Measurements from ENCODE around the gene UBE2M.
"Not testable (repeated sequence)": the region's sequence is repeated elsewhere in the genome, so short reads cannot be mapped to it uniquely, and the experiment has no call there.

The UBE2M gene

GRCh38 chr19:58545286-58546018 is 13.0 kb downstream of the UBE2M start:
- no peak for DNase-seq (ENCODE audit: low read depth, low spot score)

GRCh38 chr19:58544591-58545285 is 13.7 kb downstream of the UBE2M start:
- H3K4me3 ChIP-seq (ENCODE audit: low read length), result peak overlapping the region; percentile 87
- DNase-seq (ENCODE audit: low read depth, low spot score), result no peak

More at GRCh38 chr19:58545286-58546018, 13.0 kb downstream of the UBE2M start:
- H3K4me3 ChIP-seq (ENCODE audit: low read length), result peak overlapping the region; percentile 87

GRCh38 chr19:58543826-58544590 is 14.4 kb downstream of the UBE2M start, which contains the start of gene TRIM28:
Gene TRIM28 (plus strand): TSS chr19:58544064. CDS start chr19:58544758, 694 bp downstream.
- H3K4me3 ChIP-seq (ENCODE audit: low read length), result peak within 1 kb of the TSS; percentile 87
- DNase-seq (ENCODE audit: low read depth, low spot score), result peak; percentile 98

DNA sequence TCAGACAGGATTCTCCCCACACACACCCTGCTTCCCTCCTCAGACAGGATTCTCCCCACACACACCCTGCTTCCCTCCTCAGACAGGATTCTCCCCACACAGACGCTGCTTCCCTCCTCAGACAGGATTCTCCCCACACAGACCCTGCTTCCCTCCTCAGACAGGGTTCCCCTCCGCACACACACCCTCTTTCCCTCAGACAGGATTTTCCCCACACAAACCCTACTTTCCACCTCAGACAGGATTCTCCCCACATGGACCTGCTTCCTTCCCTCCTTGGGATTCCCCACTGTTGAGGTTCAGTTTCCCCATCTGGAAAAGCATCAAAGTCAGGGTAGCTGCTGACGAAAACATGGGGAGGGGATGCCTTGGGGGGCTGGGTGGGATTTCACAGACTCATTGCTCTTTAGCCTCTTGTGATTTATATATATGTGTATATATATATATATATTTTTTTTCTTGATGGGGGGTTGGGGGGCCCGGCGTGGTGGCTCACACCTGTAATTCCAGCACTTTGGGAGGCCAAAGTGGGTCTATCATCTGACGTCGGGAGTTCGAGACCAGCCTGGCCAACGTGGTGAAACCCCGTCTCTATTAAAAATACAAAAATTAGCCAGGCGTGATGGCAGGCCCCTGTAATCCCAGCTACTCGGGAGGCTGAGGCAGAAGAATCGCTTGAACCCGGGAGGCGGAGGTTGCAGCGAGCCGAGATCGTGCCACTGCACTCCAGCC is 15.6 kb downstream of the UBE2M start:
- not testable (repeated sequence) for DNase-seq (ENCODE audit: low read depth, low spot score); H3K4me3 ChIP-seq (ENCODE audit: low read length)

DNA sequence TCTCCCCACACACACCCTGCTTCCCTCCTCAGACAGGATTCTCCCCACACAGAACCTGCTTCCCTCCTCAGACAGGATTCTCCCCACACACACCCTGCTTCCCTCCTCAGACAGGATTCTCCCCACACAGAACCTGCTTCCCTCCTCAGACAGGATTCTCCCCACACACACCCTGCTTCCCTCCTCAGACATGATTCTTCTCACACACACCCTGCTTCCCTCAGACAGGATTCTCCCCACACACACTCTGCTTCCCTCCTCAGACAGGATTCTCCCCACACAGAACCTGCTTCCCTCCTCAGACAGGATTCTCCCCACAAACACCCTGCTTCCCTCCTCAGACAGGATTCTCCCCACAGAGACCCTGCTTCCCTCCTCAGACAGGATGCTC is 19.2 kb downstream of the UBE2M start:
- H3K4me3 ChIP-seq (ENCODE audit: low read length); DNase-seq (ENCODE audit: low read depth, low spot score): not testable (repeated sequence)

- peak; percentile 57 for DNase-seq (ENCODE audit: low read depth, low spot score)
- peak overlapping the region; percentile 61 for H3K4me3 ChIP-seq (ENCODE audit: low read length)
Observed at GRCh38 chr19:58538257-58539168, 19.9 kb downstream of the UBE2M start.

DNA sequence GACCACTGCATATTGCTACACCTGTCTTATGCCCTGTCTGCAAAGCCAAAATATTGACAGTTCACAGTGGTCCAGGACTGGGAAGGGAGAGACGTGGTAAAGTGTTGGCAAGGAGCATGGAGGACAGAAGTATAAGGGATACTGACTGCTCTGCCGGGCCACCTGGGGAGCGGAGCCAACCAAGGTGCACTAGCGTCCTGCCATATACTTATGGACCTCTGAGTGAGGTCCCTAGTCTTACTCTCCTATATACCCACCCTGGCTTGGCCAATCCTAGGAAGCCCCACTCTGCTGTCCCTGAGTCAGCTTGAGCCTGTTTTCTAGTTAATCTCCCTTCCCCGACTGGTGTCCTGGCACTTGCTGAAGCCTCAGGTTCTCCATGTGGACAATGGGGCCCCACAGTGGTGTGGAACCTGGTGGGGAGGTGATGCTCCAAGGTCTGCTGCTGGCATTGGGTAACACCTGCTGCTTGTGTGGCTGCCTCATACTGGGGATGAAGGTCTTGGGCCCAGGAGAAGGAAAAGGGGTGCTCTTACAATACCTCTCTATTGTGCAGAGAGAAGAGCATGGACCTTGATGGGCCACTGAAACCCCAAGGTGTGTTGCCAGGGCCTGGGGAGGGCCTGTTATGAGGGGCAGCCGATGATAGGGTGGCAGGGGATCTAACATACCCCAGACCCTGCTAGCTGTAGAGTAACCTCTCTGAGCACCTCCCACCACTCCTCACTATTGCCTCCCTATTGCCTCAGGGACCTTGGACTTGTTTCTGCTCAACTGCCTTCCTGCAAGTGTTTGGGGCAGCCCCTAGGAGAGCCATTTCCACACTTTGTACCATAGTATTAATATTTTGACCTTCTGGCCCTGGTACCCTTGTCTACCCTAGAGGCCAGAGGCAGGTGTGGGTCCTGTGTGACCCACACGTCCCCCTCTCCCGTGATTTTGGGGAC is 21.3 kb downstream of the UBE2M start:
- no peak for DNase-seq (ENCODE audit: low read depth, low spot score)
- no peak overlapping the region for H3K4me3 ChIP-seq (ENCODE audit: low read length)

DNA sequence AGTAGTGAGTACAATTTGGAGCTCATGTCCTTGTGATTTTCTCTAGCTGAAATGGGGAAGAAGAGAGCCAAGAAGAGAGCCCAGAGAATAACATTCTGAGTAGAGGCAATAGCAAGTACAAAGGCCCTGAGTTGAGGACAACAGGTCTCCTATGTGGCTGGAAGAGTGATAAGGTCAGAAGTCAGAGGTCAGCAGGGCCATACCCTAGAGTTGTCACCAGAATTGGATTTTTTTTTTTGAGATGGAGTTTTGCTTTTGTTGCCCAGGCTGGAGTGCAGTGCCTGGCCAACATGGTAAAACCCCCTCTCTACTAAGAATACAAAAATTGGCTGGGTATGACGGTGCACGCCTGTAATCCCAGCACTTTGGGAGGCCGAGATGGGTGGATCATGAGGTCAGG is 22.6 kb downstream of the UBE2M start:
- H3K4me3 ChIP-seq (ENCODE audit: low read length), result no peak overlapping the region
- no peak for DNase-seq (ENCODE audit: low read depth, low spot score)

GRCh38 chr19:58531034-58531840 is 27.2 kb downstream of the UBE2M start:
- H3K4me3 ChIP-seq (ENCODE audit: low read length), result no peak overlapping the region
- DNase-seq (ENCODE audit: low read depth, low spot score), result no peak

DNA sequence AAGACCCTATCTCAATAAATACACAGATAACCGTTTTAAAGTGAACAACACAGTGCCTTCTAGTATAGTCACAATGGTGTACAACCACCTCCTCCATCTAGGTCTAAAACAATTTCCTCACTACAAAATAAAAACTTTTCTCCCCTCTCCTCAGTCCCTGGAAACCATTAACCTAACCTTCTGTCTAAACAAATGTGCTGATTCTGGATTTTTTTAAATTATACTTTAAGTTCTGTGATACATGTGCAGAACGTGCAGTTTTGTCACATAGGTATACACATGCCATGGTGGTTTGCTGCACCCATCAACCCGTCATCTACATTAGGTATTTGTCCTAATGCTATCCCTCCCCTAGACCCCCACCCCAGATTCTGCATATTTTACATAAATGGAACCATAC is 29.0 kb downstream of the UBE2M start:
- DNase-seq (ENCODE audit: low read depth, low spot score), result no peak

GRCh38 chr19:58522709-58523108 is 35.7 kb downstream of the UBE2M start:
- DNase-seq (ENCODE audit: low read depth, low spot score), result no peak
- H3K4me3 ChIP-seq (ENCODE audit: low read length), result no peak overlapping the region

More for the DNA sequence above, 29.0 kb downstream of the UBE2M start:
- H3K4me3 ChIP-seq (ENCODE audit: low read length), result no peak overlapping the region

DNA sequence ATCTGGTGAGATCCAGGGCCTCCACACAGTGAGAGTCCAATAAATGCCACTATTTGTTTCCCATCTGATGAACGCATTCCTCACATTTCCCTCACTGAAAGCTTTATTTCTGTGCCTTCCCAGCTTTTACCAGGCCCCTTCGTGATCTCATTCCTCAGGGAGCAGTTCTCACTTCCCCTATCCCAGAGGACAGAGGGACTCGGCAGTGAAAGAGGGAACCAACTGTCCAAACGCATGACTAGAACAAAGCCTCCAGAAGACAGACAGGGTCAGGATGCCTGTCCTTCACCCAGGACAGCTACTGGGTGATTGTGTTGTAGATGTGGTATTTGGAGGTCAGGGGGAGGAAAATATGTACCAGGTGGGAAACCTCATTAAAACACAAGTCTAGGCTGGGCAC is 36.8 kb downstream of the UBE2M start:
- no peak for DNase-seq (ENCODE audit: low read depth, low spot score)
- no peak overlapping the region for H3K4me3 ChIP-seq (ENCODE audit: low read length)

DNA sequence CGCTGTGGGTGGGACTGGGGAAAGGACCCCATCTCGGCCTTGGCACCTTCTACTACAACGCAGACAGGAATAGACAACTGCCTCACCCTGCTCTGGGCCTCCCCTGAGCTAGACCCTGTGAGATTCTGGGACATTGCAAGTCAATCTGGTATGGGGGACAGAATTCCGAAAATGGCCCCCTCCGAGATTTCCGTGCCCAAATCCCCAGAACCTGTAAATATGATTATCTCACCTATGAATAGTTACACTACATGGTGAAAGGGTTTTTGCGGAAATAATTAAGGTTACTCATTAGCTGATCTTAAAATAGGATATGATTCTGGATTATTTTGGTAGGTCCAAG is 38.2 kb downstream of the UBE2M start:
- DNase-seq (ENCODE audit: low read depth, low spot score), result no peak
- H3K4me3 ChIP-seq (ENCODE audit: low read length), result peak overlapping the region; percentile 88

- H3K4me3 ChIP-seq (ENCODE audit: low read length), result peak within 1 kb of the TSS; percentile 88
- DNase-seq (ENCODE audit: low read depth, low spot score), result peak; percentile 94
Observed at GRCh38 chr19:58519355-58520256, 38.8 kb downstream of the UBE2M start, which contains the start of gene ZBTB45. Gene ZBTB45 (minus strand): TSS chr19:58519810. CDS start chr19:58517673, 2,137 bp downstream.

DNA sequence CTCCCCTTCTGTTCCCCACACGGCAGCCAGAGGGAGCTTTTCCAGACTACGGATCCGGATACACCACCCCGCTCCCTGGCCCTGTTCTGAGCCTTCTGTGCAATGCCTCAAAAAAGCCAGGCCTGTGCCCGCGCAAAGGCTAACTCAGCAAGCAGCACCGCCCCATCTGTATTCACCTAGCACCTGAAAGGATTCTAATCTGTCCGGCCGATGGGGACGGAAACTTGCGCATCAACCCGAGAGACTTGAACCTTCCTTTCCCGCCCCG is 39.4 kb downstream of the UBE2M start:
- peak overlapping the region; percentile 88 for H3K4me3 ChIP-seq (ENCODE audit: low read length)

More for the DNA sequence above, 39.4 kb downstream of the UBE2M start:
- DNase-seq (ENCODE audit: low read depth, low spot score), result peak; percentile 64

All from Jurkat, Clone E6-1 (cell line).